ENCODE results near the gene CHST13. TPM values are rescaled to one million over a fixed set of nuclear protein-coding genes. Genes with fewer than 3 reads are reported as not detected.

CHST13 gene
- total and polyA plus RNA-seq, 2 of the 4 experiments (the other 2 are of a cell fraction), result not detected

GRCh38 chr3:126556637-126557414, 32.9 kb downstream of the CHST13 start:
- ATAC-seq (ENCODE audit: low read depth) (no peak), DNase-seq (no peak)
- in situ Hi-C loops (cut with MboI; ENCODE audit: low sequenced_read_pairs), result no loop called here
- H3K4me2 ChIP-seq (ENCODE audit: low read depth, low read length), result no peak overlapping the region
- no peak overlapping the region for H4K91ac ChIP-seq (ENCODE audit: insufficient read depth, low read depth, low read length)
- no peak overlapping the region for H3K4ac ChIP-seq (ENCODE audit: low read depth, low read length)
- no peaks in the 10 kb centered on the region for H4K20me1 ChIP-seq (ENCODE audit: insufficient read depth, low read length)
- ChIA-PET CTCF (no interaction called here), POLR2A (ENCODE audit: unreplicated experiment) (no interaction called here)
- peaks cover 14% of the 10 kb centered on the region; the same call in 1 of the 2 replicates for H3K27me3 ChIP-seq (ENCODE audit: control insufficient read depth, insufficient read depth, low read length)
- H2AFZ ChIP-seq (replicated peaks; ENCODE audit: low read length, poor library complexity), result peak overlapping the region; percentile 33
- H2BK15ac ChIP-seq (ENCODE audit: low read depth, low read length), result no peak overlapping the region
- no TSS peak for BruUV-seq (replicated peaks)
- H4K8ac ChIP-seq (ENCODE audit: low read depth in 2 of 2, low read length in 2 of 2), result no peak overlapping the region
- H3K9me3 ChIP-seq (ENCODE audit: control insufficient read depth, insufficient read depth, low read length), result no peaks in the 10 kb centered on the region
- peak overlapping the region; percentile 43 for H2BK5ac ChIP-seq (ENCODE audit: low read depth, low read length, poor library complexity, severe bottlenecking)
- intact Hi-C loops (cut with micrococcal nuclease), result no loop called here
- no peak overlapping the region for H4K5ac ChIP-seq (ENCODE audit: low read depth, low read length)
- no peak overlapping the region for H3K23ac ChIP-seq (ENCODE audit: low read depth, low read length)
- no peak overlapping the region for H2BK20ac ChIP-seq (ENCODE audit: low read depth, low read length)
- no peaks in the 10 kb centered on the region for H3K9me1 ChIP-seq (ENCODE audit: insufficient read depth, low read length)
- no peak overlapping the region for H3K14ac ChIP-seq (replicated peaks; ENCODE audit: low read depth, low read length)
- WGBS, 2 experiments (ENCODE audit: extremely low coverage in 2 of 2, insufficient read length in 1 of 2), result 78% methylated on average over 4 of the region's 8 CpGs; no CpG with 5 or more reads in 1 of the 2 experiments
- dilution Hi-C loops (cut with HindIII; ENCODE audit: low sequenced_read_pairs, unreplicated experiment), result no loop called here
- H3K79me1 ChIP-seq (ENCODE audit: low read depth in 1 of 2, low read length in 2 of 2), result no peaks in the 10 kb centered on the region
- no peak overlapping the region for H2BK120ac ChIP-seq (ENCODE audit: low read depth, low read length)
- no peaks in the 10 kb centered on the region for H3K4me1 ChIP-seq (ENCODE audit: control insufficient read depth, insufficient read depth, low read length)
- no peak overlapping the region for H3K9ac ChIP-seq (ENCODE audit: low read depth, low read length)
- TF ChIP-seq RCOR1 (IDR thresholded peaks at IDR 0.05; ENCODE audit: insufficient replicate concordance, low read length) (no peak), FOS (IDR thresholded peaks at IDR 0.05; ENCODE audit: low read depth, low read length) (no peak), CHD1 (IDR thresholded peaks at IDR 0.05; ENCODE audit: low read depth, low read length) (no peak), RFX5 (IDR thresholded peaks at IDR 0.05; ENCODE audit: low read depth, low read length) (no peak), CTCF (conservative IDR thresholded peaks at IDR 0.05; ENCODE audit: low read depth, low read length) (no peak), BHLHE40 (IDR thresholded peaks at IDR 0.05; ENCODE audit: low read depth, low read length) (no peak), POLR2A (IDR thresholded peaks at IDR 0.05; ENCODE audit: low read depth, low read length) (no peak), NFE2L2 (IDR thresholded peaks at IDR 0.05; ENCODE audit: low read depth, low read length) (no peak), ELK1 (IDR thresholded peaks at IDR 0.05; ENCODE audit: borderline replicate concordance, low read depth, low read length) (no peak), MAFK (IDR thresholded peaks at IDR 0.05; ENCODE audit: low read depth, low read length) (no peak), RAD21 (IDR thresholded peaks at IDR 0.05; ENCODE audit: low read length) (no peak), MXI1 (IDR thresholded peaks at IDR 0.05; ENCODE audit: borderline replicate concordance, low read depth, low read length) (no peak), SMC3 (IDR thresholded peaks at IDR 0.05; ENCODE audit: low read depth, low read length) (no peak)
- TF ChIP-seq, protein P1, sequence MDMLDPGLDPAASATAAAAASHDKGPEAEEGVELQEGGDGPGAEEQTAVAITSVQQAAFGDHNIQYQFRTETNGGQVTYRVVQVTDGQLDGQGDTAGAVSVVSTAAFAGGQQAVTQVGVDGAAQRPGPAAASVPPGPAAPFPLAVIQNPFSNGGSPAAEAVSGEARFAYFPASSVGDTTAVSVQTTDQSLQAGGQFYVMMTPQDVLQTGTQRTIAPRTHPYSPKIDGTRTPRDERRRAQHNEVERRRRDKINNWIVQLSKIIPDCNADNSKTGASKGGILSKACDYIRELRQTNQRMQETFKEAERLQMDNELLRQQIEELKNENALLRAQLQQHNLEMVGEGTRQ (IDR thresholded peaks at IDR 0.05; ENCODE audit: low read depth, low read length), result no peak
- no peak overlapping the region for H2AK5ac ChIP-seq (ENCODE audit: low read depth, low read length)
- no peak overlapping the region for H3K4me3 ChIP-seq (ENCODE audit: insufficient read depth, low read depth, low read length)
- no peak overlapping the region for H3K18ac ChIP-seq (ENCODE audit: low read depth, low read length)
- no peak overlapping the region for H3K56ac ChIP-seq (ENCODE audit: extremely low read depth, insufficient read depth, low read length)
- no peak overlapping the region for H3K27ac ChIP-seq (ENCODE audit: insufficient read depth, low read length)
- no peaks in the 10 kb centered on the region for H3K36me3 ChIP-seq (ENCODE audit: control insufficient read depth, insufficient read depth, low read length)
- H2AK9ac ChIP-seq (replicated peaks; ENCODE audit: low read depth, low read length, poor library complexity), result no peak overlapping the region
